Prostate gland (tissue), 2 donors: ENCODE data around the gene ZNF70. TPM values are rescaled to one million over a fixed set of nuclear protein-coding genes. Genes with fewer than 3 reads are reported as not detected.

Experiments used
- DNase-seq: peaks from one replicate; pipeline ENCODE4 v3.0.0-alpha.2; 2019; ENCODE audit warnings: low spot score
- H3K27ac ChIP-seq, 2 donors: fragments of 200-600 bp; sonication (generic); 2 replicates each; pipeline ENCODE4 v1.5.1; 2017 to 2019
- H3K27me3 ChIP-seq: fragments of 200-600 bp; sonication (generic); replicated peaks from 2 replicates; pipeline ENCODE4 v1.5.1; 2019; ENCODE audit not compliant: insufficient read depth
- H3K36me3 ChIP-seq, 2 donors: fragments of 200-600 bp; sonication (generic); 1 replicate in 1 of 2; 2 replicates in 1 of 2; pipeline versions ENCODE4 v1.5.1 to v1.8.1; 2017 to 2019
- H3K4me1 ChIP-seq: fragments of 200-600 bp; sonication (generic); replicated peaks from 2 replicates; pipeline ENCODE4 v1.5.1; 2019
- H3K4me3 ChIP-seq, 2 donors: fragments of 200-600 bp; sonication (generic); 2 replicates each; pipeline ENCODE4 v1.5.1; 2017 to 2019
- H3K9me3 ChIP-seq: fragments of 200-600 bp; sonication (generic); 2 replicates; pipeline ENCODE4 v1.5.1; 2017
- POLR2A ChIP-seq: fragments of 450-650 bp; IDR thresholded peaks from one replicate; pipeline ENCODE4 v1.6.1; 2016; ENCODE audit warnings: antibody characterized with exemption, mild to moderate bottlenecking
- POLR2AphosphoS5 ChIP-seq: sonication (generic); formaldehyde crosslinking; IDR thresholded peaks from one replicate; pipeline ENCODE4 v1.6.1; 2017; ENCODE audit warnings: antibody characterized with exemption
- WGBS: methylation state at CpG from one replicate; pipeline ENCODE4 v1.1.5; 2018; 5-methylcytosine and 5-hydroxymethylcytosine counted together
- intact Hi-C: fragments of 100-400 bp; cut with DNase I; formaldehyde crosslinking; loops from one replicate; pipeline ENCODE4 v1.14.2; 2022
- total RNA-seq, 2 donors: library from RNA; depleted of rRNA; stranded (reverse); fragments of >200 nt; gene quantifications; one replicate each; pipeline ENCODE4 v1.1.0, GENCODE V29; 2016
- TF ChIP-seq, protein P1 (sequence below), 4 experiments: fragments of 200-600 bp in 2 of 4; fragments of 450-650 bp in 2 of 4; sonication (generic) in 2 of 4; IDR thresholded peaks; 1 replicate in 3 of 4; 2 replicates in 1 of 4; pipeline ENCODE4 v1.5.1; 2016 to 2019; ENCODE audit warnings: antibody characterized with exemption in 4 of 4, mild to moderate bottlenecking in 2 of 4, moderate library complexity in 2 of 4

Gene ZNF70
- total RNA-seq, 2 donors from 2014 or later = 5.2 to 8.1 TPM

GRCh38 chr22:23751441-23751996 lies 607 bp upstream of the ZNF70 start:
- intact Hi-C loops = no loop called here
- Histone ChIP-seq H3K4me3 (peak overlapping the region; percentile 66 to 80), H3K9me3 (no peaks in the 10 kb centered on the region), H3K36me3 (no peaks in the 10 kb centered on the region), H3K27ac (peak overlapping the region; percentile 90 to 92), H3K4me1 (peaks cover 2% of the 10 kb centered on the region), H3K27me3 (no peaks in the 10 kb centered on the region)
- 17% methylated on average over 22 of the region's 22 CpGs for WGBS
- DNase-seq = no peak
- TF ChIP-seq POLR2AphosphoS5 = no peak

- peaks cover 2% of the 10 kb centered on the region for H3K4me1 ChIP-seq
- TF ChIP-seq, protein P1, sequence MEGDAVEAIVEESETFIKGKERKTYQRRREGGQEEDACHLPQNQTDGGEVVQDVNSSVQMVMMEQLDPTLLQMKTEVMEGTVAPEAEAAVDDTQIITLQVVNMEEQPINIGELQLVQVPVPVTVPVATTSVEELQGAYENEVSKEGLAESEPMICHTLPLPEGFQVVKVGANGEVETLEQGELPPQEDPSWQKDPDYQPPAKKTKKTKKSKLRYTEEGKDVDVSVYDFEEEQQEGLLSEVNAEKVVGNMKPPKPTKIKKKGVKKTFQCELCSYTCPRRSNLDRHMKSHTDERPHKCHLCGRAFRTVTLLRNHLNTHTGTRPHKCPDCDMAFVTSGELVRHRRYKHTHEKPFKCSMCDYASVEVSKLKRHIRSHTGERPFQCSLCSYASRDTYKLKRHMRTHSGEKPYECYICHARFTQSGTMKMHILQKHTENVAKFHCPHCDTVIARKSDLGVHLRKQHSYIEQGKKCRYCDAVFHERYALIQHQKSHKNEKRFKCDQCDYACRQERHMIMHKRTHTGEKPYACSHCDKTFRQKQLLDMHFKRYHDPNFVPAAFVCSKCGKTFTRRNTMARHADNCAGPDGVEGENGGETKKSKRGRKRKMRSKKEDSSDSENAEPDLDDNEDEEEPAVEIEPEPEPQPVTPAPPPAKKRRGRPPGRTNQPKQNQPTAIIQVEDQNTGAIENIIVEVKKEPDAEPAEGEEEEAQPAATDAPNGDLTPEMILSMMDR (IDR thresholded peaks at IDR 0.05) = no peak
- TF ChIP-seq POLR2A (no peak), POLR2AphosphoS5 (no peak)
- H3K27ac ChIP-seq = peak overlapping the region; percentile 90 to 92
- no peaks in the 10 kb centered on the region for H3K9me3 ChIP-seq
- intact Hi-C loops = no loop called here
- no peaks in the 10 kb centered on the region for H3K27me3 ChIP-seq
- peak overlapping the region; percentile 66 to 80 for H3K4me3 ChIP-seq
- WGBS = 25% methylated on average over 5 of the region's 5 CpGs
- no peaks in the 10 kb centered on the region for H3K36me3 ChIP-seq
- no peak for DNase-seq
Measured at GRCh38 chr22:23750367-23750713, 572 bp downstream of the ZNF70 start.

DNA sequence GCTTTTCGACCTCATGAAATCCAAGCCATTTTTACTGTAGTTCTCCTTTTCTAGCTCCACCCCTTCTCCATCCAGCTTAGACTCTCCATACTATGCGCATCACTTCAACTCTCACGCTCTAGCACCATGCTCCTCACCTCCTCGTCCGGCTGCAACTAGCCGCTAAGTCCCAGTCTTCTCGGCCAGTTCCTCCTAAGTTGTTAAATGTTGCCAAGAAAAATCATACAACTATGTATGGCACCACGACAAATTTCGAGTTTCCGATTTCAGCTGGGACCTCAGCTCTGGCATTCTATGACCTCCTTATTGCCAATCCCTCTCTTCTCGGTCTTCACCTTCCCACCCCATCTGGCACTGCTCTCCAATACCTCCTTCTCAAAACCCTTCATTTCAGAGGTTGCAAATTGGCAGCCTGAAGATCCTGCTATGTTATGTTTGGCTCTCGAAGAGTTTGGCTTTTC lies 1.0 kb downstream of the ZNF70 start:
- WGBS = 33% methylated on average over 12 of the region's 12 CpGs
- Histone ChIP-seq H3K4me1 (peaks cover 2% of the 10 kb centered on the region), H3K27me3 (no peaks in the 10 kb centered on the region), H3K9me3 (no peaks in the 10 kb centered on the region), H3K27ac (no peak overlapping the region), H3K36me3 (peaks cover 0 to 4% of the 10 kb centered on the region in 2 donors), H3K4me3 (peak overlapping the region; percentile 66 to 80)
- no peak for DNase-seq
- intact Hi-C loops = no loop called here
- TF ChIP-seq POLR2AphosphoS5 = no peak
- no peak for TF ChIP-seq POLR2A

- Histone ChIP-seq H3K9me3 (no peaks in the 10 kb centered on the region), H3K4me3 (no peak overlapping the region), H3K36me3 (peaks cover 9 to 19% of the 10 kb centered on the region in 2 donors), H3K27me3 (no peaks in the 10 kb centered on the region), H3K4me1 (no peaks in the 10 kb centered on the region), H3K27ac (no peak overlapping the region)
- 75% methylated on average over 6 of the region's 6 CpGs for WGBS
- TF ChIP-seq POLR2A = no peak
- no peak for TF ChIP-seq POLR2AphosphoS5
- TF ChIP-seq, protein P1 (IDR thresholded peaks at IDR 0.05) = no peak
- DNase-seq = no peak
- intact Hi-C loops = no loop called here
Measured at GRCh38 chr22:23745791-23746190, 5.1 kb downstream of the ZNF70 start.

DNA sequence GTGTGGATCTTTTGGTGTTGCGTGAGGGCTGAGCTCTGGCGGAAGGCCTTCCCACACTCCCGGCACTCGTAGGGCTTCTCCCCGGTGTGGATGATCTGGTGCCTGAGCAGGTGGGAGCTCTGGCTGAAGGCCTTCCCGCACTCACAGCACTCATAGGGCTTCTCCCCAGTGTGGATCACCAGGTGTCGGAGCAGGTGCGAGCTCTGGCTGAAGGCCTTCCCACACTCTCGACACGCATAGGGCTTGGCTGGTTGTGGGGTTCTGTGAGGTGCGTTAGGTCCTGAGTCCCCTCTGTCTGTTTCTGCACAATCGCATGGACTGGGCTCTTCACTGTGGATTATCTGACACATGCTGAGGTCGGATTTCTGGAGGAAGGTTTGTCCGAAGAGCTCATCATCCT lies 6.4 kb downstream of the ZNF70 start:
- intact Hi-C loops = no loop called here

More for the DNA sequence above, 6.4 kb downstream of the ZNF70 start:
- Histone ChIP-seq H3K4me3 (no peak overlapping the region), H3K9me3 (no peaks in the 10 kb centered on the region), H3K27ac (no peak overlapping the region), H3K36me3 (peaks cover 9 to 19% of the 10 kb centered on the region in 2 donors), H3K27me3 (no peaks in the 10 kb centered on the region), H3K4me1 (no peaks in the 10 kb centered on the region)
- 96% methylated on average over 14 of the region's 14 CpGs for whole genome bisulfite sequencing
- TF ChIP-seq, protein P1 (IDR thresholded peaks at IDR 0.05) = no peak
- no peak for TF ChIP-seq POLR2AphosphoS5
- TF ChIP-seq POLR2A = no peak
- no peak for DNase-seq
